ENCODE data around the gene HECW1. TPM values are rescaled to one million over a fixed set of nuclear protein-coding genes. Genes with fewer than 3 reads are reported as not detected.

Gene HECW1
- total and polyA plus RNA-seq, 2 of the 13 experiments (the other 11 are each of a cell fraction or from before 2014, with no cell fraction given): not detected

- DNase-seq (ENCODE audit: low spot score): no peak
- Histone ChIP-seq H3K27me3 (ENCODE audit: control insufficient read depth in 1 of 2, insufficient read depth in 2 of 2, low read length in 2 of 2) (peaks cover 0 to 15% of the 10 kb centered on the region in 2 experiments; a peak in 1 of 5 replicates), H3K4me3 (replicated peaks in 1 of 3; ENCODE audit: insufficient read depth in 1 of 3, low read depth in 2 of 3, low read length in 3 of 3) (no peak overlapping the region), H4K20me1 (ENCODE audit: insufficient read depth, low read length) (no peaks in the 10 kb centered on the region), H3K9me3 (ENCODE audit: low read length) (no peaks in the 10 kb centered on the region), H3K4me2 (ENCODE audit: low read depth, low read length) (no peak overlapping the region), H3K36me3 (replicated peaks in 1 of 2; ENCODE audit: control insufficient read depth in 1 of 2, insufficient read depth in 2 of 2, low read length in 2 of 2) (no peaks in the 10 kb centered on the region), H2AFZ (ENCODE audit: low read length) (no peak overlapping the region), H3K79me2 (ENCODE audit: insufficient read depth, low read length) (no peaks in the 10 kb centered on the region), H3K9ac (ENCODE audit: insufficient read depth, low read depth, low read length) (no peak overlapping the region), H3K4me1 (ENCODE audit: insufficient read depth, low read length) (no peaks in the 10 kb centered on the region), H3K27ac (ENCODE audit: extremely low read length, insufficient read depth, low read length) (no peak overlapping the region)
- ATAC-seq: no peak
- no peak for FAIRE-seq
- WGBS (ENCODE audit: low lambda C conversion rate): 20% methylated on average over 1 of the region's 6 CpGs
- intact Hi-C loops (cut with micrococcal nuclease; ENCODE audit: unreplicated experiment): no loop called here
- ChIA-PET POLR2A (no interaction called here), CTCF (ENCODE audit: low intra/inter-chr PET ratio, low total read pairs) (no interaction called here)
- no peak for TF ChIP-seq ZNF552 (CRISPR knock-in tag; IDR thresholded peaks at IDR 0.05; ENCODE audit: borderline replicate concordance)
- in situ Hi-C loops (cut with HindIII; ENCODE audit: extremely low pct_ligation_motif_present, low pct_unique_long_range_greater_than_20kb): no loop called here
- no TSS peak for BruUV-seq (replicated peaks)
These were observed 132.3 kb downstream of the HECW1 start for GRCh38 chr7:43244784-43245183.

DNA sequence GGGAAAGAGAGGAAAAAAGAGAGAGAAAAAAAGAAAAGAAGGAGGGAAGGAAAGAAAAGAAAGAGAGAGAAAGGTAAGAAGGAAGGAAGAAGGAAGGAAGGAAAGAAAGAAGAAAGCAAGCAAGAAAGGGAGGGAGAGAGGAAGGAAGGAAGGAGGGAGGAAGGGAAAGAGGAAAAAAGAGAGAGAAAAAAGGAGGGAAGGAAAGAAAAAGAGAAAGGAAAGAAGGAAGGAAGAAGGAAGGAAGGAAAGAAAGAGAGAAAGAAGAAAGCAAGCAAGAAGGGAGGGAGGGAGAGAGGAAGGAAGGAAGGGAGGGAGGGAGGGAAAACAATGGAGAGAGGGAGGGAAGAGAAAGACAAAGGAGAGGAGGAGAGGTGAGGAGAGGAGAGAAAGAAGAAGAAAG lies 135.3 kb downstream of the HECW1 start:
- no peak for ATAC-seq
- peaks cover 0 to 20% of the 10 kb centered on the region in 2 experiments; a peak in 2 of 5 replicates for H3K27me3 ChIP-seq (ENCODE audit: control insufficient read depth in 1 of 2, insufficient read depth in 2 of 2, low read length in 2 of 2)
- TF ChIP-seq SRSF1 (optimal IDR thresholded peaks at IDR 0.05; ENCODE audit: low read depth, low read length) (no peak), CC2D1A (CRISPR knock-in tag; IDR thresholded peaks at IDR 0.05) (no peak), RCOR2 (CRISPR knock-in tag; IDR thresholded peaks at IDR 0.05) (no peak)
- TF ChIP-seq, protein P1, sequence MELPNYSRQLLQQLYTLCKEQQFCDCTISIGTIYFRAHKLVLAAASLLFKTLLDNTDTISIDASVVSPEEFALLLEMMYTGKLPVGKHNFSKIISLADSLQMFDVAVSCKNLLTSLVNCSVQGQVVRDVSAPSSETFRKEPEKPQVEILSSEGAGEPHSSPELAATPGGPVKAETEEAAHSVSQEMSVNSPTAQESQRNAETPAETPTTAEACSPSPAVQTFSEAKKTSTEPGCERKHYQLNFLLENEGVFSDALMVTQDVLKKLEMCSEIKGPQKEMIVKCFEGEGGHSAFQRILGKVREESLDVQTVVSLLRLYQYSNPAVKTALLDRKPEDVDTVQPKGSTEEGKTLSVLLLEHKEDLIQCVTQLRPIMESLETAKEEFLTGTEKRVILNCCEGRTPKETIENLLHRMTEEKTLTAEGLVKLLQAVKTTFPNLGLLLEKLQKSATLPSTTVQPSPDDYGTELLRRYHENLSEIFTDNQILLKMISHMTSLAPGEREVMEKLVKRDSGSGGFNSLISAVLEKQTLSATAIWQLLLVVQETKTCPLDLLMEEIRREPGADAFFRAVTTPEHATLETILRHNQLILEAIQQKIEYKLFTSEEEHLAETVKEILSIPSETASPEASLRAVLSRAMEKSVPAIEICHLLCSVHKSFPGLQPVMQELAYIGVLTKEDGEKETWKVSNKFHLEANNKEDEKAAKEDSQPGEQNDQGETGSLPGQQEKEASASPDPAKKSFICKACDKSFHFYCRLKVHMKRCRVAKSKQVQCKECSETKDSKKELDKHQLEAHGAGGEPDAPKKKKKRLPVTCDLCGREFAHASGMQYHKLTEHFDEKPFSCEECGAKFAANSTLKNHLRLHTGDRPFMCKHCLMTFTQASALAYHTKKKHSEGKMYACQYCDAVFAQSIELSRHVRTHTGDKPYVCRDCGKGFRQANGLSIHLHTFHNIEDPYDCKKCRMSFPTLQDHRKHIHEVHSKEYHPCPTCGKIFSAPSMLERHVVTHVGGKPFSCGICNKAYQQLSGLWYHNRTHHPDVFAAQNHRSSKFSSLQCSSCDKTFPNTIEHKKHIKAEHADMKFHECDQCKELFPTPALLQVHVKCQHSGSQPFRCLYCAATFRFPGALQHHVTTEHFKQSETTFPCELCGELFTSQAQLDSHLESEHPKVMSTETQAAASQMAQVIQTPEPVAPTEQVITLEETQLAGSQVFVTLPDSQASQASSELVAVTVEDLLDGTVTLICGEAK (IDR thresholded peaks at IDR 0.05): no peak
- TF ChIP-seq, protein P1 (CRISPR knock-in tag; IDR thresholded peaks at IDR 0.05): no peak

More for the DNA sequence above, 135.3 kb downstream of the HECW1 start:
- Histone ChIP-seq H3K27ac (ENCODE audit: extremely low read length, insufficient read depth, low read length) (no peak overlapping the region), H3K9ac (ENCODE audit: insufficient read depth, low read depth, low read length) (no peak overlapping the region), H2AFZ (ENCODE audit: low read length) (no peak overlapping the region), H4K20me1 (ENCODE audit: insufficient read depth, low read length) (no peaks in the 10 kb centered on the region), H3K4me1 (ENCODE audit: insufficient read depth, low read length) (no peaks in the 10 kb centered on the region), H3K79me2 (ENCODE audit: insufficient read depth, low read length) (no peaks in the 10 kb centered on the region), H3K4me3 (replicated peaks in 1 of 3; ENCODE audit: insufficient read depth in 1 of 3, low read depth in 2 of 3, low read length in 3 of 3) (no peak overlapping the region), H3K4me2 (ENCODE audit: low read depth, low read length) (no peak overlapping the region), H3K9me3 (ENCODE audit: low read length) (no peaks in the 10 kb centered on the region), H3K36me3 (replicated peaks in 1 of 2; ENCODE audit: control insufficient read depth in 1 of 2, insufficient read depth in 2 of 2, low read length in 2 of 2) (no peaks in the 10 kb centered on the region)
- CTCF ChIA-PET (ENCODE audit: low intra/inter-chr PET ratio, low total read pairs): no interaction called here
- in situ Hi-C loops (cut with HindIII; ENCODE audit: extremely low pct_ligation_motif_present, low pct_unique_long_range_greater_than_20kb) (no loop called here), intact Hi-C loops (cut with micrococcal nuclease; ENCODE audit: unreplicated experiment) (no loop called here)
- FAIRE-seq: no peak
- no TSS peak for BruUV-seq (replicated peaks)
- DNase-seq (ENCODE audit: low spot score): no peak
- POLR2A ChIA-PET: no interaction called here

All from HepG2 (cell line).